Effector CD4-positive, alpha-beta T cell (primary cell): Measurements from ENCODE around the gene PRX.
"Not testable (repeated sequence)": the region's sequence is repeated elsewhere in the genome, so short reads cannot be mapped to it uniquely, and the experiment has no call there.

Experiments used
- DNase-seq: peaks from one replicate; pipeline ENCODE4 v3.0.0-alpha.2; 2020

PRX gene

DNA sequence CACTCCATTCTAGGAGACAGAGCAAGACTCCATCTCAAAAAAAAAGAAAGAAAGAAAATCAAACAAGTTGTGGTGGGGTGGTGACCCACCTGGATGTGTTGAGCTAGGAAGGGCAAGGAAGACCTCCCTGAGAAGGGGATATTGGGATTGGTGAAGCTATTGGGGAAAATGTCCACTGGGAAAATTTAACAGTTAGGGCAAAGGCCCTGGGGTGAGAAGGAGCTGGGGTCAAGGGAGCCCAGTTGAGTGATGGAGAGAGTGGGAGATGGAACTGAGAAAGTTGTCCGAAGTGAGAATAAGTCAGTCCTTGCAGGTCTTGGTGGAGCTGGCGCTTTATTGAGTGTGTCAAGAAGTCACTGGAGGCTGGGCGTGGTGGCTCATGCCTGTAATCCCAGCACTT is 25.1 kb upstream of the PRX start:
- DNase-seq = no peak

DNA sequence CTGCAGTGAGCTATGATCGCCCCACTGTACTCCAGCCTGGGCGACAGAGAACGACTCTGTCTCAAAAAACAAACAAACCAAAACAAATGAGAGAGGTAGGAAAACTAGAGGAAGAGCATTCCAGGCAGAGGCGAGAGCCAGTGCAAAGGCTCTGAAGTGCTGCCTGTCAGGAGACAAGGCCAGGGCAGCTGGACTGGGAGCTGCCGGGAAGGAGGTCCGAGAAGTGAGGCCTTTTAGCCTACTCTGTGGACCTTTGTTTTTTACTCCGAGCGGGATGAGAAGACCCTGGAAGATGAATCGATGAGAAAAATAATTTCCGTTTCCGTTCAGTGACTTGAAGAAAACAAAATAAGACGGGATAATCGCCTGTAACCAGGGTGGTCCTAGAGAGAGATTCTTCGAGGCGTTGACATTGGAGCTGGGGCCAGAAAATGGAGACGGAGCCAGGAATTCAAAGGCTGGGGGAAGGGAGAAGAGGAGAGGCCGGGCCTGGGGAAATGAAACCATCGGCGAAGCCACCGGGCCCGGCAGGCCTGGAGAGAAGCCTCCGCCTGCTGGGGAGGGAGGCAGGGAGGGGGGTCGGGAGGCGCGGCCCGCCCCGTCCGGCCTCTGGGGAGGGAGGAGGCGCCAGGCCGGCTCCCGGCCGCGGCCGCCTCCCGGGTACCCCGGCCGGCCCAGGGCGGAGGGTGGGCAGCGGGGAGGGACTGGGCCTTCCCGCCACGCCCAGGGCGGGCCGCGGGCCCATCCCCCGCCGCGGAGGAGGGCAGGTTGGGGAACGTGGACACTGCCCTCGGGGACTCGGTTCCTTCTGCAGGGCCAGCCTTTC is 20.4 kb upstream of the PRX start:
- DNase-seq = peak; percentile 39

DNA sequence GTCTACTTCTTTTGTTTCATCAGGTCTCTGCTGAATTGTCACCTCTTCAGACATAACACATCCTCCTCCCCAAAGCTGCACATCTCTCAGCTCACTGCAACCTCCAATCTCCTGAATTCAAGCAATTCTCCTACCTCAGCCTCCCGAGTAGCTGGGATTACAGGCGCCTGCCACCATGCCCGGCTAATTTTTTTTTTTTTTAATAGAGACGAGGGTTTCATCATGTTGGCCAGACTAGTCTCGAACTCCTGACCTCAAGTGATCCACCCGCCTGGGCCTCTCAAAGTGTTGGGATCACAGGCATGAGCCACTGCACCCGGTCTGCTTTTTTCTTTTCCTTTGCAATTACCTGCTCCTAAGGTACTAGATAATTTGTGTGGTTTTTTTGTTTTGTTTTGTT is 19.6 kb upstream of the PRX start:
- not testable (repeated sequence) for DNase-seq

DNA sequence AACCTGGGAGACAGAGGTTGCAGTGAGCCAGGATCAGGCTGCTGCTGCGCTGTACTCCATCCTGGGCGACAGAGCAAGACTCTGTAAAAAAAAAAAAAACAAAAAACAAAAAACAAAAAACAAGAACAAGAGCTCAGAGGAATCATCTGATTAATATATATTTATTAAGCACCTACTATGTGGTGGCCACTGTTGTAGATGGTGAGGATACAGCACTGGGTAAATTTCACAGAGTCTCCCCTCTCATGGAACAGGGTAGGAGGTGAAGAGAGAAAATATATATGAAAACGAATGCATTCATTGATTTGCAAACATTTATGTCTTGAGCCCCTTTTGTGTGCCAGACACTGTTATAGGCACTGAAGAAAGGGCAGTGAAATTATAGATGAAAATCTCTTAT is 18.5 kb upstream of the PRX start:
- DNase-seq = no peak

DNA sequence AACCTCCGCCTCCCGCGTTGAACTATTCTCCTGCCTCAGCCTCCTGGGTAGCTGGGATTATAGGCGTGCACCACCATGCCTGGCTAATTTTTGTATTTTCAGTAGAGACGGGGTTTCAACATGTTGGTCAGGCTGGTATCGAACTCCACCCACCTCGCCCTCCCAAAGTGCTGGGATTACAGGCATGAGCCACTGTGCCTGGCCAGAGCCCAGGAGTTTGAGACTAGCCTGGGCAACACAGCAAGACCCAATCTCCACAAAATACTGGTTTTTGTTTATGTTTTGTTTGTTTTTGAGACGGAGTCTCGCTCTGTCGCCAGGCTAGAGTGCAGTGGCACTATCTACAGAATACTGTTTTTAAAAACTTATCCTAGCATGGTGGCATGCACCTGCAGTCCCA is 17.1 kb upstream of the PRX start:
- not testable (repeated sequence) for DNase-seq

GRCh38 chr19:40428197-40428596 is 15.0 kb upstream of the PRX start:
- DNase-seq = not testable (repeated sequence)

- peak; percentile 100 for DNase-seq
Measured at GRCh38 chr19:40425450-40426287, 12.5 kb upstream of the PRX start, which contains the start of gene SERTAD1. TSS of gene SERTAD1 (minus strand) at chr19:40425992. CDS start at chr19:40423546, 2,446 bp downstream.

- no peak for DNase-seq
Measured at GRCh38 chr19:40424637-40425449, 11.7 kb upstream of the PRX start.

- no peak for DNase-seq
Measured at GRCh38 chr19:40423938-40424337, 10.8 kb upstream of the PRX start.

DNA sequence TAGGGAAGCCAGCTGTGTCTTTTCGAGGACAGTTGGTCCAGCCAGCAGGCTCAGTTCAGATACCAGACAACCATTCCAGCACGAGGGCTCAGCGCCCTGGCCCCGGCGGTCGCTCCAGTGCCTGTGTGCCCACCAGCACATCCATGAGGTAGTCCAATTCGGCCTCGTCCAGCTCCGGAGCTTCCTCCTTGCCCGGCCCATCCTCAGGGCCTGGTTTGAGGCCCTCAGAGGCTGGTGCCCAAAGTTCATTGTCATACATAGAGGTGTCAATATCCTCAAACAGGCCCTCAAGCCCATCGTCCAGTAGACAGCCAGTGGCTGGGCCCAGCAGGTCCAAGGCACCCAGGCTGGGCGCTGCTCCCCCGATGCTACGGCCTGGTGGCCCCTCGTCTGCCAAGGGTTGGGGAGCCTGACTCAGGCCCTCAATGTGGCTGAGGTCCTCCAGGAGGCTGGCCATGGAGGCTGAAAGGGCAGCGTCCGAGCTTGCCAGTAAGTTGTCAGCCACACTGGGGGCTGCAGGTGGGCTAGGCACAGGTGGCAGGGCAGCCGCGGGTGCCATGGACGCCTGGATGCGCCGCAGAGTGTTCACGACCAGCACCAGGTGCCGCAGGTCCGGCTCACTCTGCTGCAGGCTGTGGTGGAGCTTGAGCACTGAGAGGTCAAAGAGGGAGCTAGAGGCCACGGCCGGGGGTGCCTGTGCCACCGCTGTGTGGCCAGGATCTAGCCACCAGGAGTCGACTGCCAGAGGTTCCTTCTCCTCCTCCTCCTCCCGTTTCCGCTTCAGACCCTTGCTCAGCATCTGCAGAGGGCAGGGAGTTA is 9.8 kb upstream of the PRX start:
- DNase-seq = no peak

GRCh38 chr19:40421993-40422747 is 9.0 kb upstream of the PRX start:
- DNase-seq = no peak

GRCh38 chr19:40420766-40421765 is 7.9 kb upstream of the PRX start:
- peak; percentile 61 for DNase-seq

DNA sequence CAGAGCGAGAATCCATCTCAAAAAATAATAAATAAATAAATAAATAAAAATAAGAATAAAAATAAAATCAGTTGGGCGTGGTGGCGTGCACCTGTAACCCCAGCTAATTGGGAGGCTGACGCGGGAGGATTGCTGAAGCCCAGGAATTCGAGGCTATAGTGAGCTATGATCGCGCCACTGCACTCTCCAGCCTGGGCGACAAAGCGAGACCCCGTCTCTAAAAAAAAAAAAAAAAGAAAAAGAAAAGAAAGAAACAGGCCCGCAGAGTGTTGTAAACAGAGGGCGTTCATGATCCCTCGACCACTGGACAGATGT is 7.2 kb upstream of the PRX start:
- no peak for DNase-seq

DNA sequence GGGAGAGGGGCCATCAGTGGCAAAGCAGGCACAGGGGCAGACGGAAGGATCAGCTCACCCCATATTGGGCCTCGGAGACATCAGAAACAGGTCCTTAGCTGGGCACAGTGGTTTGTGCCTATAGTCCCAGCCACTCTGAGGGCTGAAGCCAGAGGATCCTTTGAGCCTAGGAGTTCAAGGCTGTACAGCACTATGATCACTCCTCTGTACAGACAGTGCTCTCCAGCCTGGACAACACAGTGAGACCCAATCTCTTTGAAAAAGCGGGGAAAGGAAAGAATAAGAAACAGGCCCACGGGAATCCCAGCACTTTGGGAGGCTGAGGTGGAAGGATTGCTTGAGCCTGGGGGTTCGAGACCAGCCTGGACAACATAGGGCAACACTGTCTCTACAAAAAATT is 6.6 kb upstream of the PRX start:
- DNase-seq = no peak

- DNase-seq = no peak
Measured at GRCh38 chr19:40419066-40419612, 6.0 kb upstream of the PRX start.

DNA sequence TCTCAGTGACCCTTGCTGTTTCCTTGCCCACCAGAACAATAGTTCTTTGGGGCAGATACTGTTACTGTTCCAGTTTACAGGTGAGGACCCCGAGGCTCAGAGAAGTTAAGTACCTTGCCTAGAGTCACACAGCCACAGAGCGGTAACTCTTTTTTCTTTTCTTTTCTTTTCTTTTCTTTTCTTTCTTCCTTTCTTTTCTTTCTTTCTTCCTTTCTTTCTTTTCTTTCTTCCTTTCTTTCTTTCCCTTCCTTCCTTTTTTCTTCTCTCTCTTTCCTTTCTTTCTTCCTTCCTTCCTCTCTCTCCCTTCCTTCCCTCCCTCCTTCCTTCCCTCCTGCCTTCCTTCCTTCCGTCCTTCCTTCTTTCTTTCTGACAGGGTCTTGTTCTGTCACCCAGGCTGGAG is 4.9 kb upstream of the PRX start:
- no peak for DNase-seq

DNA sequence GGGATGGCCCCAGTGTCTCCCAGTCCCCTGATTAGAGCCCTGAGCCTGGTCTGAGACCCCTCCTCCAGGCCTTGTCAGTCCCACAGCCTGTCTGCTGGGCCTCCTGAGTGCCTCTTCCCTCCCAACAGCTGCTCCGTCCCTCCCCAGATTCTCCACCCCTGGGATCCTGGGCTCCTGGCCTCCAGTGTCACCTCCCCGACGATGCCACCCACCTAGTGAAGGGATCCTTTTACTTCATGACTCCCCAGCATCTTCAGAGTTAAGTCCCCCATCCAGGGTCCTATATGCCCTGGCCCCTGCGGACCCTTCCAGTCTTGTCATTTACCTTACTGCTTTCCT is 4.4 kb upstream of the PRX start:
- no peak for DNase-seq

- DNase-seq = no peak
Measured at GRCh38 chr19:40416918-40417642, 3.9 kb upstream of the PRX start.

DNA sequence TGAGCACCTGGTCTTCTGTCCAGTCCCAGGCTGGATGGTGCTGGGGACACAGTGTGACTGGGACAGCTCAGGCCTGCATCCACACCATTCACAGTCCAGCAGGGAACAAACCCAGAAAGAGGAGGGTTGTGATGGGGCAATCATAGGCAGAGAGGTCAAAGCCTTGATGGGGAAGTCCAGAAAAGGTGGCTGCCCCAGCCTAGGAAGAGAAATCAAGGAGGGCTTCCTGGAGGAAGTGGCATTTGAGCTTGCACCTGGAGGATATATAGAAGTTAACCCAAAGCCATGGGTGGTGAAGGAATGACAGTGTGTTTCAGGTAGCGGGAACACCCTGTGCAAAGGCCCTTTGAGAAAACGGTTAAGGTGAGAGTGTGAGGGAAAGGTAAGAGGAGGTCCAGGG is 2.6 kb upstream of the PRX start:
- DNase-seq = no peak
